Osteocyte (in vitro differentiated cells): ENCODE results near the gene PTPN1. TPM values are rescaled to one million over a fixed set of nuclear protein-coding genes. Genes with fewer than 3 reads are reported as not detected.

Experiments used
- DNase-seq: peaks from one replicate; pipeline ENCODE4 v3.0.0; 2021; ENCODE audit warnings: mixed read lengths; ENCODE audit not compliant: unreplicated experiment; ENCODE audit errors: extremely low spot score
- H3K27ac Mint-ChIP-seq: one replicate; pipeline ENCODE4 v1.8.0; 2021; ENCODE audit warnings: mild to moderate bottlenecking, mixed read lengths; ENCODE audit not compliant: unreplicated experiment
- H3K27me3 Mint-ChIP-seq: one replicate; pipeline ENCODE4 v1.8.0; 2021; ENCODE audit warnings: mixed read lengths; ENCODE audit not compliant: unreplicated experiment
- H3K36me3 Mint-ChIP-seq: one replicate; pipeline ENCODE4 v1.8.0; 2021; ENCODE audit warnings: mixed read lengths; ENCODE audit not compliant: unreplicated experiment
- H3K4me1 Mint-ChIP-seq: one replicate; pipeline ENCODE4 v1.8.0; 2021; ENCODE audit warnings: mixed read lengths; ENCODE audit not compliant: unreplicated experiment
- H3K4me3 Mint-ChIP-seq: one replicate; pipeline ENCODE4 v1.8.0; 2021; ENCODE audit warnings: mild to moderate bottlenecking, moderate library complexity, mixed read lengths; ENCODE audit not compliant: unreplicated experiment
- H3K9me3 Mint-ChIP-seq: one replicate; pipeline ENCODE4 v1.8.0; 2021; ENCODE audit warnings: mixed read lengths; ENCODE audit not compliant: unreplicated experiment
- total RNA-seq: library from RNA; stranded (reverse); gene quantifications from 2 replicates; pipeline ENCODE4 v1.2.1, GENCODE V29; 2021
- TF ChIP-seq, protein P1 (sequence below): fragments of 200-600 bp; sonication (generic); IDR thresholded peaks from 2 replicates; pipeline ENCODE4 v1.5.0; 2021; ENCODE audit warnings: antibody characterized with exemption, mild to moderate bottlenecking, moderate library complexity

The PTPN1 gene
- total RNA-seq, 1 donor from 2014 or later = 29.1 TPM

DNA sequence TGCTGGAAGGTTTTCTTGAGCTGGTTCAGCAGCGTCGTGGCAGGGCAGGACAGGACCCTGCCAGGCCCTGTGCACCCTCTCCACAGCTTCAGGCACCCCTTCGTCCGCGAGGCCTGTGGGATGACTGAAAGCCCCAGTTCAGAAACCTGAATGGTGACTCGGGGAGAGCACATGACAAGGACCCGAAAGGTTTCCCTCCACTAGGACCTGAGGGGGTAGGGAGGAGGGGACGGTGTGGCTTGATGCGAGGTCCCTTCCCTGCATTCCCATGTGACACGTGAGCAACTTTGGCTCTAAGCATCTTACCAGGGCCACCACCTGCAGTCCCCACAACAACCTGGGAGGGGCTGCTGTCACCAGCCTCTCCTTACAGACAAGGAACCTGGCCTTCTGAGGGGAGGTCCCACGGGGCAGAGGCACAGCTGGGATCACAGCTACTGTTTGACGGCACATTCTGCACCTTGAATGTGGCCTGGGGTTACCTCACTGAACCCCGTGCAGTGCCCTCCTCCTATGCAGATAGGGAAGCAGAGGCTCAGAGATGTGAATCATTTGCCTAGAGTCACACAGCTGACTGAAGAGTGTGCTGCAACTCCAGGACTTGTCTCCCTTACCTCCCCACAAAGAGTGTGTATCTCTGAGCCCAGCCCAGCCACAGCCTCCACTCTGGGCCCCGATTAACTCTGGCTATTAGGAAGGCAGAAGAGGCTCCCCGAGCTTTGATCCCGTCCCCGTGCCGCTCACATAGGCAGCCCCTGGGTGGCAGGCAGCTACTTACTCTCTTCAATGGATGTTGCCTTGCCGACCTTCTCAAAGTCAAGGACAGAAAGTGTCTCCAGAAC lies 84.6 kb downstream of the PTPN1 start:
- DNase-seq = no peak
- H3K4me1 Mint-ChIP-seq = peaks cover 3% of the 10 kb centered on the region
- no peaks in the 10 kb centered on the region for H3K9me3 Mint-ChIP-seq
- no peak overlapping the region for H3K4me3 Mint-ChIP-seq
- no peaks in the 10 kb centered on the region for H3K36me3 Mint-ChIP-seq
- TF ChIP-seq, protein P1, sequence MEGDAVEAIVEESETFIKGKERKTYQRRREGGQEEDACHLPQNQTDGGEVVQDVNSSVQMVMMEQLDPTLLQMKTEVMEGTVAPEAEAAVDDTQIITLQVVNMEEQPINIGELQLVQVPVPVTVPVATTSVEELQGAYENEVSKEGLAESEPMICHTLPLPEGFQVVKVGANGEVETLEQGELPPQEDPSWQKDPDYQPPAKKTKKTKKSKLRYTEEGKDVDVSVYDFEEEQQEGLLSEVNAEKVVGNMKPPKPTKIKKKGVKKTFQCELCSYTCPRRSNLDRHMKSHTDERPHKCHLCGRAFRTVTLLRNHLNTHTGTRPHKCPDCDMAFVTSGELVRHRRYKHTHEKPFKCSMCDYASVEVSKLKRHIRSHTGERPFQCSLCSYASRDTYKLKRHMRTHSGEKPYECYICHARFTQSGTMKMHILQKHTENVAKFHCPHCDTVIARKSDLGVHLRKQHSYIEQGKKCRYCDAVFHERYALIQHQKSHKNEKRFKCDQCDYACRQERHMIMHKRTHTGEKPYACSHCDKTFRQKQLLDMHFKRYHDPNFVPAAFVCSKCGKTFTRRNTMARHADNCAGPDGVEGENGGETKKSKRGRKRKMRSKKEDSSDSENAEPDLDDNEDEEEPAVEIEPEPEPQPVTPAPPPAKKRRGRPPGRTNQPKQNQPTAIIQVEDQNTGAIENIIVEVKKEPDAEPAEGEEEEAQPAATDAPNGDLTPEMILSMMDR = no peak
- no peak overlapping the region for H3K27ac Mint-ChIP-seq
- H3K27me3 Mint-ChIP-seq = peaks cover 17% of the 10 kb centered on the region

- Mint-ChIP-seq H3K27ac (no peak overlapping the region), H3K36me3 (no peaks in the 10 kb centered on the region), H3K4me1 (peaks cover 3% of the 10 kb centered on the region), H3K9me3 (no peaks in the 10 kb centered on the region), H3K27me3 (peaks cover 23% of the 10 kb centered on the region), H3K4me3 (no peak overlapping the region)
- TF ChIP-seq, protein P1 = no peak
- DNase-seq = no peak
Observed at GRCh38 chr20:50595433-50595895, 85.3 kb downstream of the PTPN1 start.

DNA sequence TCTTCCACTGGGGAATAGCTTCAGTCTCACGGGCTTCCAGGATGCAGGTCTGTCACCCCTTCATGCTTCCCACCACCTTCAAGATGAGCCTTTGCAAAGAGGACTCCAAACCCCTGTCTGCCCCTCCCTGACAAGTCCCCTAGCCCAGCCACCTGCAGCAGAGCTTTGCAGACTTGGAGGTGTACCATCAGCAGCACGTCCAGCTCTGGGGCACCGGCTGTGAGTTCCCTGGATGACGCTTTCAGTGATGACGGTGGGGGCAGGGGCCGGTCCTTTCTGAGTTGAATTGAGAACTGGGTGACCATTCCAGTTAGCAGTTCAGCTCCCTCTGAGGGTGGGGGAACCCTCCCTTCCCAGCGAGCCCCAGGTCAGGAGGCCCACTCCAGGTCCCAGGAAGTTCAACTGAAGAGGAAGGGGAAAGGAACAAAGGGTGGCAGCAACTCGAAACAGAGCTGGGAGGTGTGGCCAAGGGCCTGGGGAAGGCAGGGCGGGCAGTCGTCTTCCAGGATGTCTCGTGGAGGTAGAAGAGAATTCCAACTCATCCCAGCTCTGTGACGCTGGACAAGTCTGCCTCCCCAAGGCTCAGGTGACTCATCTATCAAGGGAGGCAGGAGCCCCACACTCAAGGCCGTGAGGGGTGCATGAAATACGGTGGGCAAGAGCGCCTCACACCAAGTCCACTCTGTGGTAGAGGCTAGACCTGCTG lies 86.0 kb downstream of the PTPN1 start:
- no peaks in the 10 kb centered on the region for H3K36me3 Mint-ChIP-seq
- H3K4me1 Mint-ChIP-seq = peaks cover 3% of the 10 kb centered on the region
- no peak overlapping the region for H3K4me3 Mint-ChIP-seq
- no peak for DNase-seq
- TF ChIP-seq, protein P1 = no peak
- H3K9me3 Mint-ChIP-seq = no peaks in the 10 kb centered on the region
- H3K27me3 Mint-ChIP-seq = peaks cover 28% of the 10 kb centered on the region
- H3K27ac Mint-ChIP-seq = no peak overlapping the region

DNA sequence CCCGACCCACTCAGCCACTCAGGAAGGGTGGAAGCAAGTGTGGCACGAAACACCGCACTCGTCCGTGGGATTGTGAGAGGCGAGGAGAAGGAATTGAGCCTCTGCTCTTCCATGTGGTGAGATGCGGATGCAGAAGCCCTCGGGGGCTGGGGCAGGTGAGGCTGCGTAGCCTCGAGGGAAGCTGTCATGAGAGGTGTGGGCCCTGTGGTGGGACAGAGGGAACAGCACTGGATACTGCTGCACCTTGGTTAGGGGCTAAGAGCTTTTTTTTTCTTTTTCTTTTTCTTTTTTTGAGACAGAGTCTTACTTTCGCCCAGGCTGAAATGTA lies 86.5 kb downstream of the PTPN1 start:
- no peak overlapping the region for H3K4me3 Mint-ChIP-seq
- H3K4me1 Mint-ChIP-seq = peaks cover 3% of the 10 kb centered on the region
- H3K27ac Mint-ChIP-seq = no peak overlapping the region
- no peaks in the 10 kb centered on the region for H3K9me3 Mint-ChIP-seq
- H3K27me3 Mint-ChIP-seq = peaks cover 28% of the 10 kb centered on the region
- H3K36me3 Mint-ChIP-seq = no peaks in the 10 kb centered on the region
- TF ChIP-seq, protein P1 = no peak
- no peak for DNase-seq

GRCh38 chr20:50597406-50597969 lies 87.3 kb downstream of the PTPN1 start:
- no peak overlapping the region for H3K4me3 Mint-ChIP-seq

More at GRCh38 chr20:50597406-50597969, 87.3 kb downstream of the PTPN1 start:
- Mint-ChIP-seq H3K27me3 (peaks cover 28% of the 10 kb centered on the region), H3K4me1 (peaks cover 3% of the 10 kb centered on the region), H3K36me3 (no peaks in the 10 kb centered on the region), H3K27ac (no peak overlapping the region), H3K9me3 (no peaks in the 10 kb centered on the region)
- TF ChIP-seq, protein P1 = no peak
- no peak for DNase-seq
